WTC11 (cell line): Measurements from ENCODE around the gene IGHMBP2.

Experiments
- CREB1 ChIP-seq: sonication (generic); formaldehyde crosslinking; IDR thresholded peaks from 2 replicates; pipeline ENCODE4 v1.8.0; 2023; ENCODE audit warnings: mild to moderate bottlenecking, missing genetic modification reagents
- ESRRA ChIP-seq: sonication (generic); formaldehyde crosslinking; IDR thresholded peaks from 2 replicates; pipeline ENCODE4 v1.8.1; 2022; ENCODE audit warnings: mild to moderate bottlenecking, missing genetic modification reagents, borderline replicate concordance
- JUN ChIP-seq: sonication (generic); formaldehyde crosslinking; IDR thresholded peaks from 2 replicates; pipeline ENCODE4 v1.8.0; 2023; ENCODE audit warnings: mild to moderate bottlenecking, missing genetic modification reagents
- KAT7 ChIP-seq: sonication (generic); formaldehyde crosslinking; IDR thresholded peaks from 2 replicates; pipeline ENCODE4 v1.8.1; 2023; ENCODE audit warnings: missing genetic modification reagents, mild to moderate bottlenecking, borderline replicate concordance
- SMAD3 ChIP-seq: sonication (generic); formaldehyde crosslinking; IDR thresholded peaks from 2 replicates; pipeline ENCODE4 v1.8.0; 2022; ENCODE audit warnings: missing genetic modification reagents, mild to moderate bottlenecking, borderline replicate concordance
- TEAD1 ChIP-seq: sonication (generic); formaldehyde crosslinking; IDR thresholded peaks from 2 replicates; pipeline ENCODE4 v1.8.0; 2022; ENCODE audit warnings: mild to moderate bottlenecking, missing genetic modification reagents
- TF ChIP-seq, protein P1 (sequence below): fragments of 200-600 bp; IDR thresholded peaks from 2 replicates; pipeline ENCODE4 v1.8.0; 2022; ENCODE audit warnings: antibody characterized with exemption
- TF ChIP-seq, protein P2 (sequence below): sonication (generic); formaldehyde crosslinking; IDR thresholded peaks from 2 replicates; pipeline ENCODE4 v1.8.1; 2023; ENCODE audit warnings: mild to moderate bottlenecking, missing genetic modification reagents, moderate library complexity
- TF ChIP-seq, protein P3 (sequence below): sonication (generic); formaldehyde crosslinking; IDR thresholded peaks from 2 replicates; pipeline ENCODE4 v1.8.1; 2022; ENCODE audit warnings: low read depth, mild to moderate bottlenecking, moderate library complexity, missing genetic modification reagents, borderline replicate concordance
- TF ChIP-seq, protein P4 (sequence below): sonication (generic); formaldehyde crosslinking; IDR thresholded peaks from 2 replicates; pipeline ENCODE4 v1.8.1; 2022; ENCODE audit warnings: mild to moderate bottlenecking, moderate library complexity, missing genetic modification reagents
- TF ChIP-seq, protein P5 (sequence below): sonication (generic); formaldehyde crosslinking; conservative IDR thresholded peaks from 2 replicates; pipeline ENCODE4 v1.8.1; 2022; ENCODE audit warnings: mild to moderate bottlenecking, missing genetic modification reagents
- TF ChIP-seq, protein P6 (sequence below): sonication (generic); formaldehyde crosslinking; IDR thresholded peaks from 2 replicates; pipeline ENCODE4 v1.8.0; 2022; ENCODE audit warnings: mild to moderate bottlenecking, missing genetic modification reagents

DNA sequence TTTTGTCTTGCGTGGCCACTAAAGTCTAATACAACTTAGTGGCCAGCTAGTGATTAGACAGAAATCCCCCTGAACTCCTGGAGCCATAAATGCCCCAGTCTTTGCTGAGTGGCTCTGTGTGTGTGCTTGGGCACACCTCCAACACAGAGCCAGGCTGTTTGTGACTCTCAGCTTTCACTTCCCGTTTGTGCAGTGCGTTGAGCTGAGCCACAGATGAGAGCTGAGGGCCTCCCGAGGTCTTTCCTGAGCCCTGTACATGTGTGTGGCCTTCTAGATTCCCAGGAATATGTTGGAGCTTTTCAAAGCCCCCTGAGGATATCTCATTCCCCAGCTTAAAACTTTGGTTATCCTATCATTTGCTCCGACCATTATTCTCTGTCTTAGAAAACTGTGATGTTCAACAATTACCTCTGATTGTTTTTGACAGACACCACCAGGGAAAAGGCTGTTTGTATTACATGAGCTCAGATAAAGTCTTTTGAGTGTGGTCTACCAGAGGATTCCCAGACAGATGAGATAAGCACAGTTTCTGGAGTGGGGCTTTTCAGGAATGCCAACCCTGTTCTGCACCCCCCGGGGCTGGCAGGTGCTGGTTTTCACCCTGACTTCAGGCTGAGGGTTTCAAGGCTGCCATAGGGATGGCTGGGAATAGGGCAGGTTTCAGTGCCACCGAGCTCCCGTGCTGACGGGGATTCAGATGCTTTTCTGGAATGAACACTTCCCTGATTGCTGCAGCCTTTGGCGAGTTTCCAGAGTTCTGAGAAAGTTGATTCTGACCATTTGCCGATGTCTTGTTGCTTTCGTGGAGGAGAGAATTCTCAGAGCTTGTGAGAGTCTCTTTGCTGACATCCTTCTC, 23.8 kb downstream of the IGHMBP2 start:
- TF ChIP-seq, protein P1, sequence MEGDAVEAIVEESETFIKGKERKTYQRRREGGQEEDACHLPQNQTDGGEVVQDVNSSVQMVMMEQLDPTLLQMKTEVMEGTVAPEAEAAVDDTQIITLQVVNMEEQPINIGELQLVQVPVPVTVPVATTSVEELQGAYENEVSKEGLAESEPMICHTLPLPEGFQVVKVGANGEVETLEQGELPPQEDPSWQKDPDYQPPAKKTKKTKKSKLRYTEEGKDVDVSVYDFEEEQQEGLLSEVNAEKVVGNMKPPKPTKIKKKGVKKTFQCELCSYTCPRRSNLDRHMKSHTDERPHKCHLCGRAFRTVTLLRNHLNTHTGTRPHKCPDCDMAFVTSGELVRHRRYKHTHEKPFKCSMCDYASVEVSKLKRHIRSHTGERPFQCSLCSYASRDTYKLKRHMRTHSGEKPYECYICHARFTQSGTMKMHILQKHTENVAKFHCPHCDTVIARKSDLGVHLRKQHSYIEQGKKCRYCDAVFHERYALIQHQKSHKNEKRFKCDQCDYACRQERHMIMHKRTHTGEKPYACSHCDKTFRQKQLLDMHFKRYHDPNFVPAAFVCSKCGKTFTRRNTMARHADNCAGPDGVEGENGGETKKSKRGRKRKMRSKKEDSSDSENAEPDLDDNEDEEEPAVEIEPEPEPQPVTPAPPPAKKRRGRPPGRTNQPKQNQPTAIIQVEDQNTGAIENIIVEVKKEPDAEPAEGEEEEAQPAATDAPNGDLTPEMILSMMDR, result no peak
- TF ChIP-seq CREB1 (CRISPR knock-in tag), result no peak
- TF ChIP-seq, protein P2, sequence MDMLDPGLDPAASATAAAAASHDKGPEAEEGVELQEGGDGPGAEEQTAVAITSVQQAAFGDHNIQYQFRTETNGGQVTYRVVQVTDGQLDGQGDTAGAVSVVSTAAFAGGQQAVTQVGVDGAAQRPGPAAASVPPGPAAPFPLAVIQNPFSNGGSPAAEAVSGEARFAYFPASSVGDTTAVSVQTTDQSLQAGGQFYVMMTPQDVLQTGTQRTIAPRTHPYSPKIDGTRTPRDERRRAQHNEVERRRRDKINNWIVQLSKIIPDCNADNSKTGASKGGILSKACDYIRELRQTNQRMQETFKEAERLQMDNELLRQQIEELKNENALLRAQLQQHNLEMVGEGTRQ, result no peak
- no peak for TF ChIP-seq KAT7 (CRISPR knock-in tag)
- no peak for TF ChIP-seq SMAD3 (CRISPR knock-in tag)
- TF ChIP-seq, protein P3, sequence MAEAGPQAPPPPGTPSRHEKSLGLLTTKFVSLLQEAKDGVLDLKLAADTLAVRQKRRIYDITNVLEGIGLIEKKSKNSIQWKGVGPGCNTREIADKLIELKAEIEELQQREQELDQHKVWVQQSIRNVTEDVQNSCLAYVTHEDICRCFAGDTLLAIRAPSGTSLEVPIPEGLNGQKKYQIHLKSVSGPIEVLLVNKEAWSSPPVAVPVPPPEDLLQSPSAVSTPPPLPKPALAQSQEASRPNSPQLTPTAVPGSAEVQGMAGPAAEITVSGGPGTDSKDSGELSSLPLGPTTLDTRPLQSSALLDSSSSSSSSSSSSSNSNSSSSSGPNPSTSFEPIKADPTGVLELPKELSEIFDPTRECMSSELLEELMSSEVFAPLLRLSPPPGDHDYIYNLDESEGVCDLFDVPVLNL (CRISPR knock-in tag), result no peak
- no peak for TF ChIP-seq TEAD1
- no peak for TF ChIP-seq JUN (CRISPR knock-in tag)
- TF ChIP-seq, protein P4, sequence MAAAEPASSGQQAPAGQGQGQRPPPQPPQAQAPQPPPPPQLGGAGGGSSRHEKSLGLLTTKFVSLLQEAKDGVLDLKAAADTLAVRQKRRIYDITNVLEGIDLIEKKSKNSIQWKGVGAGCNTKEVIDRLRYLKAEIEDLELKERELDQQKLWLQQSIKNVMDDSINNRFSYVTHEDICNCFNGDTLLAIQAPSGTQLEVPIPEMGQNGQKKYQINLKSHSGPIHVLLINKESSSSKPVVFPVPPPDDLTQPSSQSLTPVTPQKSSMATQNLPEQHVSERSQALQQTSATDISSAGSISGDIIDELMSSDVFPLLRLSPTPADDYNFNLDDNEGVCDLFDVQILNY (CRISPR knock-in tag), result no peak
- no peak for TF ChIP-seq ESRRA
- TF ChIP-seq, protein P5, sequence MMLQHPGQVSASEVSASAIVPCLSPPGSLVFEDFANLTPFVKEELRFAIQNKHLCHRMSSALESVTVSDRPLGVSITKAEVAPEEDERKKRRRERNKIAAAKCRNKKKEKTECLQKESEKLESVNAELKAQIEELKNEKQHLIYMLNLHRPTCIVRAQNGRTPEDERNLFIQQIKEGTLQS (CRISPR knock-in tag), result no peak
- TF ChIP-seq, protein P6, sequence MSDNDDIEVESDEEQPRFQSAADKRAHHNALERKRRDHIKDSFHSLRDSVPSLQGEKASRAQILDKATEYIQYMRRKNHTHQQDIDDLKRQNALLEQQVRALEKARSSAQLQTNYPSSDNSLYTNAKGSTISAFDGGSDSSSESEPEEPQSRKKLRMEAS (CRISPR knock-in tag), result no peak
